Small intestine (tissue), 7 donors: Measurements from ENCODE around the gene SLC10A7. TPM values are rescaled to one million over a fixed set of nuclear protein-coding genes. Genes with fewer than 3 reads are reported as not detected.
A peak's percentile ranks its signal among the peaks of the same experiment; 100 is the strongest.

Source experiments
- DNase-seq, 2 donors: peaks; one replicate each; pipeline versions ENCODE4 v3.0.0 to v3.0.0-alpha.2; 2013
- FAIRE-seq: peaks from 2 replicates; lab custom pipeline; 2012; peaks lifted over from hg19 to GRCh38; lab: Jason Lieb, UNC
- H3K27ac ChIP-seq, 3 donors: one replicate each; pipeline ENCODE4 v1.5.1; 2013; ENCODE audit warnings: low read length in 2 of 3, mild to moderate bottlenecking in 2 of 3, control low read depth in 1 of 3, inconsistent platforms in 1 of 3, low read depth in 1 of 3, moderate library complexity in 1 of 3
- H3K27me3 ChIP-seq, 3 donors: one replicate each; pipeline ENCODE4 v1.6.1; 2013; ENCODE audit warnings: low read length in 3 of 3, inconsistent platforms in 1 of 3; ENCODE audit not compliant: control insufficient read depth in 3 of 3, insufficient read depth in 3 of 3
- H3K36me3 ChIP-seq, 3 donors: one replicate each; pipeline ENCODE4 v1.6.1; 2013; ENCODE audit warnings: low read length in 3 of 3, inconsistent platforms in 1 of 3, low read depth in 1 of 3, mild to moderate bottlenecking in 1 of 3, moderate library complexity in 1 of 3; ENCODE audit not compliant: control insufficient read depth in 3 of 3, insufficient read depth in 2 of 3
- H3K4me1 ChIP-seq, 3 donors: one replicate each; pipeline ENCODE4 v1.6.1; 2013; ENCODE audit warnings: low read length in 2 of 3, inconsistent platforms in 1 of 3, low read depth in 1 of 3, mild to moderate bottlenecking in 1 of 3, moderate library complexity in 1 of 3; ENCODE audit not compliant: control insufficient read depth in 3 of 3, insufficient read depth in 2 of 3
- H3K4me3 ChIP-seq, 3 donors: one replicate each; pipeline ENCODE4 v1.5.1; 2013; ENCODE audit warnings: low read length in 3 of 3, control low read depth in 1 of 3, inconsistent platforms in 1 of 3, low read depth in 1 of 3, mild to moderate bottlenecking in 1 of 3, moderate library complexity in 1 of 3
- H3K9me3 ChIP-seq, 2 donors: one replicate each; pipeline ENCODE4 v1.6.1; 2013; ENCODE audit warnings: low read depth in 1 of 2, low read length in 1 of 2; ENCODE audit not compliant: control insufficient read depth in 2 of 2, insufficient read depth in 1 of 2
- WGBS, 3 donors: extraction: QIAGEN DNeasy Blood & Tissue Kit; methylation state at CpG; one replicate each; pipeline ENCODE4 v1.1.7; 2013; 5-methylcytosine and 5-hydroxymethylcytosine counted together
- polyA plus RNA-seq, 4 donors: library from polyadenylated mRNA; stranded (reverse) in 3 of 4; unstranded in 1 of 4; fragments of 200-250 nt in 3 of 4; fragments of 120-200 nt in 1 of 4; gene quantifications; one replicate each; pipeline versions ENCODE4 v1.2.1 to v1.2.3, GENCODE V29; 2013
- donor health status: healthy with polysubstance abuse.
- donor health status: control.
- donor health status: control.
- donor health status: Bipolar disorder and iron deficiency.
- donor health status: healthy.

The SLC10A7 gene
- polyA plus RNA-seq, 4 donors = 0.81 to 10.4 (median 3.8) TPM

DNA sequence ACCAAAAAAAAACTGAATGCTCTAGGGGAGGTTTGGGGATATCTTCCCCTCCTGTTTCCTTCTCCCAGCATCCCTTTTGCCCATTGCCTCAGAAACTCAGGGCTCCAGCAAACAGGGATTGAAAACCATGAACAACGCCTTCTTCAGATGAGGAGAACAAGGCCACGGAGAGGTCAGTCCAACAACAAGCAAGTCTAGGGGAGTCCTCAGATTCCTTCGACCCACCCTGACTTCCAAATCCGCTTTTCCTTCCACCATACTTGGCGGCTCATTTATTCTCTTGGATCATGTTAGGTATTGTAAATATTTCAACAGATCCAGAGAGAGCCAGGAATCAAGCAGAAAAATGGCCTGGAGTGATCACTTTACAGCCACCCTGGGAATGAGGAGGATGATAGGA lies 285.5 kb downstream of the SLC10A7 start:
- peak overlapping the region in 1 of 3 donors; percentile 51 for H3K27ac ChIP-seq
- FAIRE-seq (no peak), DNase-seq (no peak)
- no peaks in the 10 kb centered on the region for H3K36me3 ChIP-seq
- peaks cover 0 to 3% (median 0%) of the 10 kb centered on the region in 3 donors for H3K4me1 ChIP-seq
- H3K27me3 ChIP-seq = peaks cover 0 to 7% (median 0%) of the 10 kb centered on the region in 3 donors
- H3K4me3 ChIP-seq = no peak overlapping the region
- peaks cover 0 to 3% of the 10 kb centered on the region in 2 donors for H3K9me3 ChIP-seq
- 65 to 84% (median 72%) methylated on average over 5 of the region's 5 CpGs for WGBS, 3 donors

DNA sequence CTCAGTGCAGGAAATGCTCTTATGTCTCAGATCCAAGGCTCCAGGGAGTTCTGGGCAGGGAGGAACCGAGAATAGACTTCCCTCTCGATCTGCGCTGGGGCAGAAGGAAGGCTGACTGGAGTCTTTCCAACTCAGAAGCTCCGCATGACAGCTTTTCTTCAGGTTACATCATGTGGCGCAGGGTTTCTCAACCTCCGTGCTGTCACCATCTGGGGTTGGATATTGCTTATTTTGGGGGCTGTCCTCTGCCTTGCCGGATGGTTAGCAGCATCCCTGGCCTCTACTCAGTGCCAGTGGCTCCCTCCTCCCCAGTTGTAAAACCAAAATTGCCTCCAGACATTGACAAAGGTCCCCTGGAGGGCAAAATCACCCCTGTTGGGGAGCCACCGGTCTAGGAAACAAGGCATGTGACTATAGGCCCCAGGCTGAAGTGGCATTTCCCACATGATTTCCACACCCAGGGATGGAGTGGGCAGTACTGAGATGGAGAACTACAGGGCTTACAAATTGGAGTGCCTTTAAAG lies 286.0 kb downstream of the SLC10A7 start:
- H3K4me3 ChIP-seq = no peak overlapping the region
- peaks cover 0 to 7% (median 0%) of the 10 kb centered on the region in 3 donors for H3K27me3 ChIP-seq
- no peaks in the 10 kb centered on the region for H3K36me3 ChIP-seq
- H3K27ac ChIP-seq = peak overlapping the region in 1 of 3 donors; percentile 51
- FAIRE-seq (no peak), DNase-seq (no peak)
- no peaks in the 10 kb centered on the region for H3K4me1 ChIP-seq
- peaks cover 0 to 3% of the 10 kb centered on the region in 2 donors for H3K9me3 ChIP-seq
- WGBS, 3 donors = 81 to 84% (median 83%) methylated on average over 8 of the region's 8 CpGs

DNA sequence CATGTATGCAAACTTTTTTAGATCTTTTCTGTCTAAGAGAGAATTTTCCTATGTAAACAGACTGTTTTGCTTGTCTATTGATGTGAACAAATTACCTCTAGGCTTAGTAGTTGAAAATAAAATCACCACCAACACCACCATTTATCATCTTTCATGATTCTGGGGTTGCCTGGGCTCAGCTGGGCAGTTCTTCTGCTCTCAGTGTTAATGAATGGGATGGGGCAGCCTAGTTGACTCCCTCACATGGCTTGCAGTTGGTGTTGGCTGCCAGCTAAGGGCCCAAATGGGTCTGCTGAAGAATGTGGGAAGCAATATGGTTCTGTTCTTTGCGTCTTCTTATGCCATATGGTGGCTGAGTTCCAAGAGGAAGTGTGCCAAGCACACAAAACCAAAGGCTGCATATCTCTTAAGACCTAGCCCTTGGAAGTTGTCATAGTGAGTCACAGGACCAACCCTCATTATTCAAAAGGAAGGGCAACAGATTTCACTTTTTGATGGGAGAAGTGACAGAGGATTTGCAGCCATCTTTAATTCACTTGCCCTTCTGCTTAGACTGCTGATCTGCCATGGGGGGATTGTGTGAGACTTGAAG lies 289.5 kb downstream of the SLC10A7 start:
- WGBS, 3 donors = 36 to 62% (median 44%) methylated on average over 1 of the region's 1 CpG
- Histone ChIP-seq H3K4me1 (no peaks in the 10 kb centered on the region), H3K9me3 (peaks cover 0 to 3% of the 10 kb centered on the region in 2 donors), H3K36me3 (no peaks in the 10 kb centered on the region), H3K27ac (no peak overlapping the region), H3K27me3 (peaks cover 0 to 8% (median 0%) of the 10 kb centered on the region in 3 donors), H3K4me3 (no peak overlapping the region)
- peak in 1 of 2 donors; percentile 66 for DNase-seq
- no peak for FAIRE-seq

DNA sequence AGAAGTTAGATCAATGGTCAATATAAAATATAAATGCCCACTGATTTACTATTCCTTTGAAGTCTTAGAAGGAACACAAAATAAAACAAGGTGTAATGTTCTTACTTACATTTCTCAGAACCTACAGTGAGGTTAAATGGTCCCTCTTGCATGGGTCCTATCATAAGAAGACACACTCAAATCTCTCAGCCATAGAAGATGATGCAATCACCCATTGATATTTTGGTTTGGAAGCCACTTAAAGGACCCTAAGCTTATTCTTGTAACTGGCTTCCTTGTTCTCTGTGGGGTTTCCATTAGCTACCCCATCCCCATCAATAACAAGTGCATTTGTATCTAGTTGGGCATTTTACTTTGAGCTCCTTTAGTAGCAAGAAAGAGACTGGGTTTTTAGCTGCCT lies 292.3 kb downstream of the SLC10A7 start:
- peaks cover 0 to 3% (median 0%) of the 10 kb centered on the region in 3 donors for H3K27me3 ChIP-seq
- H3K27ac ChIP-seq = no peak overlapping the region
- DNase-seq = no peak
- no peak for FAIRE-seq
- H3K9me3 ChIP-seq = peaks cover 0 to 3% of the 10 kb centered on the region in 2 donors
- H3K4me1 ChIP-seq = no peaks in the 10 kb centered on the region
- no peaks in the 10 kb centered on the region for H3K36me3 ChIP-seq
- no peak overlapping the region for H3K4me3 ChIP-seq

DNA sequence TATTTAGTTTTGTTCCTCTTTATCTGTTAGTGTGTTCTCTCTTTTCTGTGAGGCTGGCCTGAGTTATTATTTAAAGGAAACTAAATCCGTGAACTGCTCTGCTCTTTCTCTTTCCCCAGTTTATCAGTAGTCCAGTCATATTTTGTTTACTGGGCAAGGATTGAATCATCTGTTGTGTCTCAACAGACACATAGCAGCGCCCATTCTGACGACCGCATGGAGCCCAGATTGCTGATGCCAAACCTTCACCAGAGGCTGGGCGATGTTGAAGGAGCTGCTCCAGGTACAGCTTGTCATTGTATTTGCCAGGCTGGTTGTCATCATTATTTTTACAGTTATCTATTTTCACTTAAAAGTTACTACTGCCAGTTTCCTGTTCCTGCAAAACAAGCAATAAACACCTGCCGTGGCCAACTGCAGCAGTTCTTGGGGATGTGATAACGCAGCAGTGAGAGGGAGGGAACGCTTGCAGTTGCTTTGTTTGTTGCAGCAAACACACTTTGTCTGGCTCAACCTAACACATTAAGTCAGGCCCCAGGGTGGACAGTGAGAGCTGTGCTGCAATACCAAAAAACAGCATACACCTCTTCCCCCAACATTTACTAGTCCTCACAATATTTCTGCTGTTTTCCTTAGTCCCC lies 297.3 kb downstream of the SLC10A7 start:
- Histone ChIP-seq H3K4me3 (no peak overlapping the region), H3K27ac (no peak overlapping the region), H3K9me3 (no peaks in the 10 kb centered on the region), H3K36me3 (no peaks in the 10 kb centered on the region), H3K27me3 (peaks cover 0 to 3% (median 0%) of the 10 kb centered on the region in 3 donors), H3K4me1 (no peaks in the 10 kb centered on the region)
- no peak for DNase-seq
- 16 to 39% (median 30%) methylated on average over 8 of the region's 8 CpGs for WGBS, 3 donors
- FAIRE-seq = no peak

DNA sequence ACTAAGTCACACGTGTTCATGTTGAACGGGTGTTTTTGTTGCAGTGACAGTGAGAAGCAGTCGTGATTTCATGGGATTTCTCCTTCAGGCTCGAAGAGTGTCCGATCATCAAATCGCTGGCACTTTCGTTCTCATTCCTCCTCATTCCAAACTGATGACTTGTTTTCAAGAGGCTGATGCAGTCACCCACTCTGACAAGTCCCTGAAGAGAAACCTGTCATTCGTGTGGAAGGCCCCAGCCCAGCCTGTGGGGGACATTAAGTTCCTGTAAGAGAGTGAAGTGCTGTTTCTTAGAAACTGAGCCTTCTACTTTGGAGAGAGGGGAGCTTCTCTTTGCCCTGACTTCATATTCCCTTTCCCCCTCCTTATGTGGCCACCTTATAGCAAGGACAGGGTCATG lies 299.4 kb downstream of the SLC10A7 start:
- H3K9me3 ChIP-seq = no peaks in the 10 kb centered on the region
- H3K27me3 ChIP-seq = peaks cover 0 to under 1% (median 0%) of the 10 kb centered on the region in 3 donors
- H3K4me3 ChIP-seq = no peak overlapping the region
- no peaks in the 10 kb centered on the region for H3K4me1 ChIP-seq
- 79 to 86% (median 81%) methylated on average over 8 of the region's 8 CpGs for WGBS, 3 donors
- DNase-seq = no peak
- no peaks in the 10 kb centered on the region for H3K36me3 ChIP-seq
- H3K27ac ChIP-seq = no peak overlapping the region
- FAIRE-seq = no peak

DNA sequence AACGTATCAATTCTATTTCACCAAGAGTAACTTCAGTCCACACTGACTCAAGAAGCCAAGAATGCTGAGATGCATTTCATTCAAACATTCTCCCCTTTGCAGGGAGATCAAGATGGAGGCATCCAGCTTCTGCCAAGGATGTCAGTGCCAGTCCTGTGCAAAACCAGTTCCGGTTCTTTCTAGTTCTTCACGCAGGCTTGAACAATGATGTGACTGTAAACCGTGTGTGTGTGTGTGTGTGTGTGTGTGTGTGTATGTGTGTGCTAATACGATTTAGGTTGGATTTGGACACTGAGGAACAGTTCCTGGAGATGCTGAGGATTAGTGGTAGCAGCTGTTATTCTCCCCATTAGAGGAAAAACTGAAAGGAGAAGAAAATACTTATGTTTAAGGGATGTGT lies 307.5 kb downstream of the SLC10A7 start, which contains the start of gene REELD1:
TSS of gene REELD1 (plus strand) at position 301 of the 400 bp plus-strand sequence. CDS start 2,415 bp downstream, outside the sequence.
- WGBS, 3 donors = 77 to 89% (median 84%) methylated on average over 5 of the region's 5 CpGs
- Histone ChIP-seq H3K27ac (no peak within 1 kb of the TSS), H3K27me3 (no peaks in the 10 kb centered on the region), H3K4me3 (no peak within 1 kb of the TSS), H3K9me3 (no peaks in the 10 kb centered on the region), H3K4me1 (no peaks in the 10 kb centered on the region), H3K36me3 (no peaks in the 10 kb centered on the region)
- no peak for DNase-seq
- no peak for FAIRE-seq

DNA sequence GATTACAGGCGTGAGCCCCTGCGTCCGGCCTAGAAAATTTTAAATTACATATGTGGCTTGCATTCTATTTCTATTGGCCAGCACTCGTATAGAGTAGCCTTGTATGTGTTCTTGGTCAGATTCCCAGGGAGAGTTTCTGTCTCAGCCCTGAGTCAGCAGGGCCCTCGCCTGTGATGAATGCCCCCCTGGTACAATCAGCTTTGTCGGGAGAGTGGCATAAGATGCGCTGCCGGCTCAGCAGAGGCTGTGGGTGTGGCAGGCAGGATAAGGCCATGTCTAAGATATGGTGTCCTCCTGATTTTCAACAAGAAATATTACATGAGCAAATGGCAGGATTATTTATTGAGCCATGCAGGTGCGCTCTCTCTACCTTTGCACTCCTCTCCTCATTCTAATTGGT lies 309.0 kb downstream of the SLC10A7 start:
- no peak for DNase-seq
- no peak for FAIRE-seq
- Histone ChIP-seq H3K27ac (no peak overlapping the region), H3K9me3 (no peaks in the 10 kb centered on the region), H3K4me1 (no peaks in the 10 kb centered on the region), H3K36me3 (no peaks in the 10 kb centered on the region), H3K4me3 (no peak overlapping the region), H3K27me3 (no peaks in the 10 kb centered on the region)
- WGBS, 3 donors = 90 to 91% (median 90%) methylated on average over 9 of the region's 9 CpGs
